CD4-positive, alpha-beta T cell treated with Interleukin-6 for 4 hours (primary cell): ENCODE results near the gene TMEM63B.
"Not testable (repeated sequence)": the region's sequence is repeated elsewhere in the genome, so short reads cannot be mapped to it uniquely, and the experiment has no call there.

Experiments used
- DNase-seq: peaks from one replicate; pipeline ENCODE4 v3.0.0-alpha.2; 2020; ENCODE audit warnings: mixed read lengths

The TMEM63B gene

DNA sequence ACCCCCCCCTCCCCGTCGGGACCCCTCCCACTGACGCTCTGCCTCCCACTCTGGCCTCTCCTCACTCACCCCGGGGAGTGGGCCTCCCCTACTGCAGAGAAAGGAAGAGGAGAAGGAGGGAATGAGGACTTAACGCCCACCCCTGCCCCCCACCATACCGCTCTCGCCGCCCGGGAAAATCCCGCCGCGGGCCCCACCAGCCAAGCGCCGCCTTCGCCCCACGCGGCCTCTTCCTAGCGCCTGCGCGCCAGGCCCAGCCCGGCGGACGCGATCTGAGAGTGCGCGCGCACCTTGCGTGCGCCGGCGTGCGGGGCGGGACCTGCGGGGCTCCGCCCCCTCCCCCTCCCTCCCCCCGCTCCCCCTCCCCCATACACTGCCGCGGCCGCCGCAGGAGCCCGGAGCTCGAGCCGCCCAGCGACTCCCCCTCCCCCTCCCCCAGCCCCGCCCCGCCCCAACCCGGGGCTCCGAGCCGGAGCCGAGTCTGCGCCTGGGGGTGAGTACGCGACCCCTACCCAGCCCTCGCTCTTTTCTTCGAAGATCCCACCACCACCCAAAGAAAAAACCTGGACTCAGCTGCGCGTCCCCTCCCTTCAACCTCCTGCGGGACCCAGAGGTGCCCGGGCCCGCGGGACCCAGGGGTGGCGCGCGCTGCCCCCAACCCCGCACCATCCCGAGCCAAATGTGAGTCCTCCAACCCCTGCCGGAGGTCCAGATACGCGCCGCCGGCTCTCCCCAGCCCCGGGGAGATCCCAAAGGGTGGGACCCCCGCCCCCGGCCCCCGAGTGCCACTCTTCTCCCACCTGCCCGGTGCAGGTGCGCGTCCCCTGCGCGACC is at the start of gene TMEM63B, which contains the start of gene MRPL14:
Gene TMEM63B (plus strand): TSS at position 369 of the 834 bp plus-strand sequence. CDS start 7,031 bp downstream, outside the sequence.
Gene MRPL14 (minus strand): TSS at position 267 of the 834 bp plus-strand sequence. CDS start 10,841 bp downstream, outside the sequence.
- peak; percentile 89 for DNase-seq

DNA sequence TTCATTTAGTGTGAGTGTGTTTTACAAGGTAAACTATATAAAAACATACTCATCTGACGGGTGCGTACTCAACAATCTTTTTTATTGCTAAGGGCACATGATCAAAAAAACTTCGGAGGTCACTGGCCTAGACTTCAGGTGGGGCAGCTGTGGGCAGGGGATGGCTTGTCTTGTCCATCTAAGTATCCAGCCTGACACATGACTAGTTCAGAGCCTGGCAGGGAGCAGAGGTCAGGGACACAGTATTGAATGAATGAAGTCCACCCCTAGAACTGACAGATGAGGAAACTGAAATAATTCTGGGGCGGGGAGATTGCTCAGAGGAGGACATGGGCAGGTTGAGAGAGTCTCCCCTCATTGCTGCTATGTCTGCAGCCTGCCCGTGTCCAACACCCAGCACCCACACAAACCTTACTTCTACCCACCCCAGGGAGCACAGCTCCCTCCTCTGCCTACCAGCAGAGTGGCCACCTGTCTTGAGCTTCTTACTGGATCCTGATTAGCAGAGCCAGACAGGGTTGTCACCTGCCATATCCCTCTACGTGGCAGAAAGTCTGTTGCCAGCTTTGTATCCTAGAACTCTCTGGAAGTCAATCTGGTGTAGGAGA is 49.0 kb upstream of the TMEM63B start:
- DNase-seq = no peak

DNA sequence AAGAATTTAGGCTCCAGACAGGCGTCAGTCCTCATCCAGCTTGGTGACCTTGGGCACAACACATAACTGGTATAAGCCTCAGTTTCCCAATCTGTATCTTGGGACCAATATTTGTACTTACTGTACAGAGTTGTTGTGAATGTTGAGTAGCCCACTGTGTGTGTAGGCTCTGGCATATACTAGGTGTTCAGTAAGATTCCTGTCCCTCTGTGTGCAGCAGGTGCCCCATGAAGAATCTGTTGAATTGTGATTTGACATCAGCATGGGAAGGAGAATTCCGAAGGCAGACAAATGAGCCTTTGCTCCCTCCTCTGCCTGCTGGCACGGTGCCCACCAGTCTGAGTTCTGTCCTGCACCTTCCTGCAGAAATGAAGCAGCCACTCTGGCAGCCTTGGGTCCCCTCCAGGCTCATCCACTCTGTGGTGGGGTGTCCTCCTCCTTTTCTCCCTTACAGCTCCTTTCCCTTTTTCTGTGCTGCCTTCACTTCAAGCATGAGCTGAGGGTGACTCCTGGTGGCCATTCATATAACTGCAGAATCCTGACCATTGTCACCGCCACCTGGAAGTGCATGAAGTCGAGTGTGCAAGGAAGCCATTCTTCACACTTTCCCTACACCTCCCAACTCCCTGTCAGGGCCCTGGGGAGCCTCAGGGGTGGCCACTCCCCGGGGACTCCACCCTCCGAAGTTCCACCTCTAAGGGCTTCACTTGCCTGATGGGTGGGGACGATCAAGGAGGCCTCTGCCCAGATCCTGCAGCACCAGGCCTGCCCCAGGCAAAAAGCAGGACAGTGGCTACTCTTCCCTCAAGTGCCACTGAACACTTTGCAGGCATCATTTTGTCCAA is 48.3 kb upstream of the TMEM63B start:
- peak; percentile 75 for DNase-seq

GRCh38 chr6:44079672-44080071 is 47.7 kb upstream of the TMEM63B start:
- no peak for DNase-seq

DNA sequence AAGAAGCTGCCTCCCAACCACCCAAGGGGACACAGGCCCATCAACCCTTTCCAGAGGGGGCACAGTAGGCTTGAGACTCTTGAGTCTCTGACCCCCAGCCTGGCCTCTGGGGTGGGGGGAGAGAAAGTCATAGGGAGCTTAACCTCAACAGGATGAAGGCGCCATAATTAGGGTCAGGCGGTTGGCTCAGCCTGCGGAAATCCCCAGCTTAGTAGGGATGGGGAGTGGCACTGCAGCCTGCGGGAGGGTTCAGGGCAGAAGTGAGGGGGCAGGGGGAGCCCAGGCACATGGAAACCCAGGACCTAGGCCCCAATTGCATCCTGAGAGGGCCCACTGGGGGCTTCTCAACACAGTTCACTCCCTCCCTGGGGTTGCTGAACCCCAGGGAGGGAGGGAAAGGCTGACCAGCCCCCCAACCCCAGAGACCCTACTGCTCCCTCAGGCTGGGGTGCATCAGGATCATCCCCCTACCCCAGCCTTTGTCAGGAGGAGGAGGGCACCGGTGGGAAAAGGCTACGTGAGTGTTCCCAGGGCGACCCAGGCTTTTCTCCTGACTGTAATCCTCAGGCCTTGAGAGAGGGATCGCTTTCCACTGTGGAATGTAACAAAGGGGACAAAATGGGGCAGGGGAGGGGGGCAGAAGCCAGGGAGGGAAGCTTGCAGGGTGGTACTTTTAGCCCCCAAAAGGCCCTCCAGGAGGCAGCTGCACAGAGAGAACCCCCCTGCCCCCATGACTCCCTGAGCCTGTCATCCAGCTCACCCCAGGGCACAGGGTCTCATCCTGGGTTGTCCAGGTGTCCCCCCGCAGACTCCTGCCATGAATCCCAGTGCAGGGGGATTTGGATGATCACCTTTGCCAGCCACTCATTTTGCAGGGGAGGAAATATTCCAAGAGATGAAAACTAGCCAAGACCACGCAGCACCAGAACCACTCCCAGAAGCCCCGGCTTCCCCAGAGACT is 46.5 kb upstream of the TMEM63B start:
- no peak for DNase-seq

- no peak for DNase-seq
These were observed 45.6 kb upstream of the TMEM63B start for GRCh38 chr6:44081753-44082152.

GRCh38 chr6:44082872-44083321 is 44.5 kb upstream of the TMEM63B start:
- no peak for DNase-seq

DNA sequence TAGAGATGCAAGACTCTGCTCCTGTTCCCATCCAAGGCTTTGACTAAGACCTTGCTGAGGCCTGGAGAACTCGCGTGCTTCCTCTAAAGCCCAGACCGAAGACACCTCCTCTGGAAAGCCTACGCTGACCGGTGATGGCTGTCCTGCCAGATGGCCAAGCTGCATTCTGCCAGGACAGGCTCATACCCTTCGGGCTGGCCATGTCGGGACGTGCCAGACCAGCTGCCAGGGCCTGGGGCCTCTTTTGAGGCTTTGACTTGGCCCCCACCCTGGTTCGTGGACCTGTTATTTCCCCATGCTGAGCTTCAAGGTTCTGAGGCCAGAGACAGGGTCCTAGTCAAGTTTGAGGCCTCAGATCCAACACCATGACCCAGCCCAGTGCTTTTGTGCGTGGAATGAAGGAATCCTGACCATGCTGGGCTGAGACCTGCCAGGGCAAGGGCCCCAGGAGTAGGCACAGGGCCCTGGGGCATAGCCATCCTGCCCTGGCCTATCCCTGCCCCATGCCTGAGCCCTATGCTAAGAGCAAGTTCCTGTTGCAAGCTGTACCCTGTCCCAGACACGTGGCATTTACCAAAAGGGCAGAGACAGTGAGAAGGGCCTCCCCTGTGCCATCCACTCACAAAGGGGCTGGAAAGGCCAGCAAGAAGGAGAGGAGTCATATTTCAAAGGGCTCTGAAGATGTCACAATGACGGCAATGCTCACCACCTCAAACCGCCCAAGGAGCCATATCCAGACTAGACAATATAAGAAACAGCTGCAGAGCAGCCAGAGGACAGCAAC is 42.9 kb upstream of the TMEM63B start:
- DNase-seq = no peak

- no peak for DNase-seq
These were observed 42.1 kb upstream of the TMEM63B start for GRCh38 chr6:44085219-44085618.

DNA sequence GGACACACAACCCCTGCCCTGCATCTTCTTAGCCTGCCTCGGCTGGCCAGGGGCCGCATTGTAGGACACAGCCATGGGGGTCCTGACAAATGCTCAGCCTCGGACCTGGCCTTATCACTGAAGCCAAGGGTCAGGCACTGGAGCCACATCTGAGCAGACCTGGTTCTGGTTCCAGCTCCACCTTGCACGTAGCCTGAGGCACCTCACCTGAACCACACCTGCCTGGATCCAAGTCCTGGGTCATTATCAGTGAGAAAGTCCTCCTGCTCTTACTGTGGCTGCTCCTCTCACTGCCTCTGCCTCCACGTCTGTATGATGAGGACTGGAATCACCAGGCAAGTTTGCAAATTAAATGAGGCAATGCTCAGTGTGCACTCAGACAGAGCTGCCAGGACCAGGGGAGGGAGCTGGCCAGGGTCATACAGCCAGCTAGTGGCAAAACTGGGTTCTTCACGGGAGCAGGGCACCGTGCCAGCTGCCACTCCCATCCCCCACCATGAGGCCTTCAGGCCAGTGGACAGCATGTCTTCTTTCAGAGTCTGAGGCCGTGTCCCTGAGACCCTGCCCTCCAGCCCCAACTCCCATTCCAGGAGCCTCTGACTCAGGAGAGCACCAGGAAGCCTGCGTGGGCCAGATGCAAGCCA is 40.3 kb upstream of the TMEM63B start:
- DNase-seq = no peak

- DNase-seq = no peak
These were observed 39.7 kb upstream of the TMEM63B start for GRCh38 chr6:44087623-44088022.

- no peak for DNase-seq
These were observed 38.3 kb upstream of the TMEM63B start for GRCh38 chr6:44088827-44089590.

DNA sequence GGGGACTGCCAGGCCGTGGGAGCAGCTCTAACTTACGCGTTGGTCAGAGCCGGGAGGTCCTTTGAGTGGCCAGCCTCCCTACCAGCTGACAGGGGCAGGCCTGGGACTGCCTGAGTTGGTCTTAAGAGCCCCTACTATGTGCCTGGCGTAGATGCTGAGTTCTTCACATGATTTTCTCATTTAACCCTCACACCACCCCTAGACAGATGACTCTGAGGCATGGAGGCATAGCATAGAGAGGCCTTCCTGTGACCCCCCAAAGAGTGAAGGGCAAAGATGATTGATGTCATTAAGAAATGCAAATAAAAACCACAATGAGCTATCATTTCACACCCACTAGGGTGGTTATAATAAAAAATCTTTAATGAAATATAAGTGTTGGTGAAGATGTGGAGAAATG is 36.9 kb upstream of the TMEM63B start:
- no peak for DNase-seq

DNA sequence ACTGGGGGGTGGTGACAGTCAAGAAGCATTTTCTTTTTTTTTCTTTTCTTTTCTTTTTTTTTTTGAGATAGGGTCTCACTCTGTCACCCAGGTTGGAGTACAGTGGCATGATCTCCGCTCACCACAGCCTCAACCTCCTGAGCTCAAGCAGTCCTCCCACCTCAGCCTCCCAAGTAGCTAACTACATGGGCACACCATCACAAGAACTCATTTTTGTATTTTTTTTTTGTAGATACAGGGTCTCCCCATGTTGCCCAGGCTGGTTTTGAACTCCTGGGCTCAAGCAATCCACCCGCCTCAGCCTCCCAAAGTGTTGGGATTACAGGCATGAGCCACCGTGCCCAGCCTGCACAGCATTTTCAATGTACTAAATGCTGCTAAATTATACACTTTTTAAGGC is 36.0 kb upstream of the TMEM63B start:
- not testable (repeated sequence) for DNase-seq

GRCh38 chr6:44091981-44092884 is 35.1 kb upstream of the TMEM63B start:
- no peak for DNase-seq

DNA sequence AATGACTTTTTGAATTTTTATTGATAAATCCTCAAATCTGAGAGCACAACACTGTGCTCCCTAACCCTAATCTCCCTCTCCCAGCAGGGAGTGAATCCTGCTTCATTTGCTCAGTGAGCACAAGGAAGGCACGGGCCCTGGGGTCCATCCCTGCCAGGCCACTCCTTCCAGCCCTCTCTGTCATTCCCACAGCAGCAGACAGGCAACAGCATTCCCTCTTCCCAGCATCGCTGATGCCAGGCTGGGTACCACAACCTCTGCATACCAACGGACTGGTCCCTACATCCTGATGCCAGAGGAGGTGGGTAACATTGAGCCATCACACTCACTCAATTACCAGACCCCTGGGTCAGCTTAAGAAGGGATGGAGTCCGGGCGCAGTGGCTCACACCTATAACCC is 34.3 kb upstream of the TMEM63B start:
- no peak for DNase-seq

GRCh38 chr6:44093750-44094402 is 33.5 kb upstream of the TMEM63B start:
- DNase-seq = no peak
